HCT116 (cell line): Measurements from ENCODE around the gene FOXR1.

Source experiments
- ELF1 ChIP-seq: IDR thresholded peaks from 2 replicates; pipeline ENCODE4 v1.6.1; 2012; ENCODE audit warnings: low read depth, borderline replicate concordance
- POLR2A ChIP-seq: IDR thresholded peaks from 2 replicates; pipeline ENCODE4 v1.7.0; 2011; ENCODE audit warnings: borderline replicate concordance; ENCODE audit not compliant: insufficient read depth, insufficient read length; ENCODE audit errors: extremely low read depth
- YY1 ChIP-seq: IDR thresholded peaks from 2 replicates; pipeline ENCODE4 v1.6.1; 2011; ENCODE audit warnings: low read length, low read depth, moderate library complexity, mild to moderate bottlenecking; ENCODE audit not compliant: insufficient replicate concordance; ENCODE audit errors: extremely low read depth
- ZNF274 ChIP-seq: fragments of 200-500 bp; sonication (Bioruptor generic); IDR thresholded peaks from 2 replicates; pipeline ENCODE4 v1.6.1; 2014; ENCODE audit warnings: mild to moderate bottlenecking, low read depth, low read length, inconsistent platforms
- TF ChIP-seq, protein P1 (sequence below), 3 experiments: fragments of 200-600 bp in 1 of 3; sonication (generic) in 1 of 3; IDR thresholded peaks in 2 of 3; conservative IDR thresholded peaks in 1 of 3; 2 replicates each; pipeline ENCODE4 v1.5.1; 2012 to 2017; ENCODE audit warnings: low read depth in 2 of 3, low read length in 2 of 3, antibody characterized with exemption in 1 of 3, borderline replicate concordance in 1 of 3, control low read depth in 1 of 3, mild to moderate bottlenecking in 1 of 3, mixed read lengths in 1 of 3, mixed run types in 1 of 3, moderate library complexity in 1 of 3; ENCODE audit not compliant: insufficient read depth in 1 of 3

GRCh38 chr11:119006656-119007055 lies 35.1 kb downstream of the FOXR1 start:
- TF ChIP-seq, protein P1, sequence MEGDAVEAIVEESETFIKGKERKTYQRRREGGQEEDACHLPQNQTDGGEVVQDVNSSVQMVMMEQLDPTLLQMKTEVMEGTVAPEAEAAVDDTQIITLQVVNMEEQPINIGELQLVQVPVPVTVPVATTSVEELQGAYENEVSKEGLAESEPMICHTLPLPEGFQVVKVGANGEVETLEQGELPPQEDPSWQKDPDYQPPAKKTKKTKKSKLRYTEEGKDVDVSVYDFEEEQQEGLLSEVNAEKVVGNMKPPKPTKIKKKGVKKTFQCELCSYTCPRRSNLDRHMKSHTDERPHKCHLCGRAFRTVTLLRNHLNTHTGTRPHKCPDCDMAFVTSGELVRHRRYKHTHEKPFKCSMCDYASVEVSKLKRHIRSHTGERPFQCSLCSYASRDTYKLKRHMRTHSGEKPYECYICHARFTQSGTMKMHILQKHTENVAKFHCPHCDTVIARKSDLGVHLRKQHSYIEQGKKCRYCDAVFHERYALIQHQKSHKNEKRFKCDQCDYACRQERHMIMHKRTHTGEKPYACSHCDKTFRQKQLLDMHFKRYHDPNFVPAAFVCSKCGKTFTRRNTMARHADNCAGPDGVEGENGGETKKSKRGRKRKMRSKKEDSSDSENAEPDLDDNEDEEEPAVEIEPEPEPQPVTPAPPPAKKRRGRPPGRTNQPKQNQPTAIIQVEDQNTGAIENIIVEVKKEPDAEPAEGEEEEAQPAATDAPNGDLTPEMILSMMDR (IDR thresholded peaks at IDR 0.05 in 2 of 3, conservative IDR thresholded peaks at IDR 0.05 in 1 of 3; ENCODE audit: borderline replicate concordance in 1 of 3, insufficient read depth in 1 of 3, low read depth in 2 of 3, low read length in 2 of 3), result no peak
- no peak for TF ChIP-seq YY1
- TF ChIP-seq POLR2A, result no peak
- TF ChIP-seq ZNF274, result no peak
- no peak for TF ChIP-seq ELF1
